ENCODE data around the gene FRMPD2. TPM values are rescaled to one million over a fixed set of nuclear protein-coding genes. Genes with fewer than 3 reads are reported as not detected.
"Not testable (repeated sequence)": the region's sequence is repeated elsewhere in the genome, so short reads cannot be mapped to it uniquely, and the experiment has no call there.

The FRMPD2 gene
- total RNA-seq, 1 donor from 2014 or later, result 3.4 TPM

DNA sequence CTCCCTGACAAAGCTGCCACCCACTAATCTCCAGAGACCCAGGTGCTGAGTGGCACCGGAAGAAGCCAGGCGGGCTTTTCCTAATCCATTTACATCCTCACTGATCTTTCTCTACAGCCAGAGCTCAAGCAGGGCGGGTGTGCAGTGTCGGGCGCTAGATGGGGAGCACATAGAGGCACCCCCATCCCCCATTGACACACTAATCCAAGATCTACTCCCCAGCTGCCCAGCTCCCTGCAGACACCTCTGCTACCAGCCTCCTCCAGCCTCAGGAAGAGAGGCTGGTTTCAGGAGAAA, 22.2 kb downstream of the FRMPD2 start:
- DNase-seq (ENCODE audit: low spot score), result no peak

- DNase-seq (ENCODE audit: low spot score), result peak; percentile 76
These were observed 22.8 kb downstream of the FRMPD2 start for GRCh38 chr10:48251525-48252353.

- DNase-seq (ENCODE audit: low spot score), result no peak
These were observed 23.4 kb downstream of the FRMPD2 start for GRCh38 chr10:48251152-48251524.

- no peak for DNase-seq (ENCODE audit: low spot score)
These were observed 24.6 kb downstream of the FRMPD2 start for GRCh38 chr10:48249763-48250351.

- no peak for DNase-seq (ENCODE audit: low spot score)
These were observed 25.3 kb downstream of the FRMPD2 start for GRCh38 chr10:48249004-48249762.

GRCh38 chr10:48248462-48248861, 26.0 kb downstream of the FRMPD2 start:
- no peak for DNase-seq (ENCODE audit: low spot score)

GRCh38 chr10:48247680-48248079, 26.8 kb downstream of the FRMPD2 start:
- no peak for DNase-seq (ENCODE audit: low spot score)

- DNase-seq (ENCODE audit: low spot score), result no peak
These were observed 28.0 kb downstream of the FRMPD2 start for GRCh38 chr10:48246501-48246900.

DNA sequence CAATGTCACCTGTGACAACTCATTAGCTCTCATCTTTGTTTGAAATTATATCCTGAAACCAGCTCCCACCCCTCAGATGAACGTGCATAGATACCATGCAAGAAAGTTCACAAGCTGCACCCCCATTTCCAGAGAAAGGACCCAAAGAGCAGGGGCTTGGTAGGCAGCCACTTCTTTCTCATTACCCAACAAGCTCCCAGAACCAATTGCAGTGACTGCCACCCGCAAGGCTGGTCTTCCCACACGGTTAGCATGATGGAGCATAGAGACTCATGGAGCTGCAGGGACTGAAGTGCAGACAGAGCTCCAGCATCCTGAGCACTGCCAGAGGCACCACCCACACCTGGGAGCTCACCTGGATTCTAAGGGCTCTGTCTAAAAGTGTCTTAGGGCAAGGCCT, 28.5 kb downstream of the FRMPD2 start:
- no peak for DNase-seq (ENCODE audit: low spot score)

GRCh38 chr10:48243921-48244320, 30.6 kb downstream of the FRMPD2 start:
- not testable (repeated sequence) for DNase-seq (ENCODE audit: low spot score)

GRCh38 chr10:48243487-48243886, 31.0 kb downstream of the FRMPD2 start:
- no peak for DNase-seq (ENCODE audit: low spot score)

DNA sequence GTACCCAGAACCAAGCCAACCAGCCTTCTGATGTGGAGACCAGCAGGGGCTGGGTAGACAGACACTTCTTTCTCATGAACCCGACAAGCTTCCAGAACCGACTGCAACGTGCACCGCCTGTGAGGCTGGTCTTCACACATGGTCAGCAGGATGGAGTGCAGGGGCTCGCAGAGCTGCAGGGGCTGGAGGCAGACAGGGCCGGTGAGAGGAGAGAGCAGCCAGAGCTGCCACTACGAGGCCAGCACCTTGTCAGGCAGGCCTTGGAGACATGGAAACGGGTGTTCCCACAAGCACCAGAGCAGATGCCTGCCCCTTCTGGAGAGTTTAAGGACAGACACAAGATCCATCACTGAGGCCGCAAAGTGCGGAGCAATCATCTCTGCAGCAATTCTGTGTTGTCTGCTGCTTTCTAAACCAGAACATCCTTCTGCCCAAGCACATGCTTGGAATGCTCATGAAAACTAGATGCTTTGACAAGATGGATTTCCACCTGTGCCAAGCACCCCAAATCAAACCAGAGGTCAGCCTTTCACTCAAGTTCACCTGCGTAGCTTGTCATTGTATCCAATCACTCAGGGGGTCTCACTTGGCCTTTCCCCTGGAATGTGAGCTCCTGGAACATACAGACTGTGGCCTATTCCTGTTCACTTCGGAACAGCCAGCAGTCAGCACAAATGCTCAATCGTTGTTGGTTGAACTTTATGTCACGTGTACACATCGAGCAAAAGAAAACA, 32.2 kb downstream of the FRMPD2 start:
- DNase-seq (ENCODE audit: low spot score), result no peak

DNA sequence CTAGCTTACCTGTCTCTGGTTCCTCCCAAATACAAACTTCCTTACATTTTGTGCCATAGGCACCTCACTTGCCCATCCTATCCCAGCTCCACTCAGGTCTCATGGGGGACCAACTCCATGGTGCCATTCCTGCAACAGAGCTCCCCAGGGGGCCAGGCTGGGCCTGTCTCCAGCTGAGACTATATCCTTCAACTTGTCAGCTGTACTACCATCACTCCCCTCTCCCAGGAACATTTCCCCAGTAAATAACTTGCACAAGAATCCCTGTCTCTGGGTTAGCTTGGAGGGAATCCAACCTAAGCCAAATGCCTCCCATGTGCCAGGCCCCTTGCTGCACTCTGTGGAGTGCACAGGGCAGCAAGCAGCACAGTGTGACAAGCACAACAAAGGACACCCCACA, 33.2 kb downstream of the FRMPD2 start:
- no peak for DNase-seq (ENCODE audit: low spot score)

- DNase-seq (ENCODE audit: low spot score), result no peak
These were observed 34.3 kb downstream of the FRMPD2 start for GRCh38 chr10:48240196-48240595.

- DNase-seq (ENCODE audit: low spot score), result no peak
These were observed 34.9 kb downstream of the FRMPD2 start for GRCh38 chr10:48239618-48240017.

GRCh38 chr10:48238826-48239520, 35.5 kb downstream of the FRMPD2 start:
- no peak for DNase-seq (ENCODE audit: low spot score)

DNA sequence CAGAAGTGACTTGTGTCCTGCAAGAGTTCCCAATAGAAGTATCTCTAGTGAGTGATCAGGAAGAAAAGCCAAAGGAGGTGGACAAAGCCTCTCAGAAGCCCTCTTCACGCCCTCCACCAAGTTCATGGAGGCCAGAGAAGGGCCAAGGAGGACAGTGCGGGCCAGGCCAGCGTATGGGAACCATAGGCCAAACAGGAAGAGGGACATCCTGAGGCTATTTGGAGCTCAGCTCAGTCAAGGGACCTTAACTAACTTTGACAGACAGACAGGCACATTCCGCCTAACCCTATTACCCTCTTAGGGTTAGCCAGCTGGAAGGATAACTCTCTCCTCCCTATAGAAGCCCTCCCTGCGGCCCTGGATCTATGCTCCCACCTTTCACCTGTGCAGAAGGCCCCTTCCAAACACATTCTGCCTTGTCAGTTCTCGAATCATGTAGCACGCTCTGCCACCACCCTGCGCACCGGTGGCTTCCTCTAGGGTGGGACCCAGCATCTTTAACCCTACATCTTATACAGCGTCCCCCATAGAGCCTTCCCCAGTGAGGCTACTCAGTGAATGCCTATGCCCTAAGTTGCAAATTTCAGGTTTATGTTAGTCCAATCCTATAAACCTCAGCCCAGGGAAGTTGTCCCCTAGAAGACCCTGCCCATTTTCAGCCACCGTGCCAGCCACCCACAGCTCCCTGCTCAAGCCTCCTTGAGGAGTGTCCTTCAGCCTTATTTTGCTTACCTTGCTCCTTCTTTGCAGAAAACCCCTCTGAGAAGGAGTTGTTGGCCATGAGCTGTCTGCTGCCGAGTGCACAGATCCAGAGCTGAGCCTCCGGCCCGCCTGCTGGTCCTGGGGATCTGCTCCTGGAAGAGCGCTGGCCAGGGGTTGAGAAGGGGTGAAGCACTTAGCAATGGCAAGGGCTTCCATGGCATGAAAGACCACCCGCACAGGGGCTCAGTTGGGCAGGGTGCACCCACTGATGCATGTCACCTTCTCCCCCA, 36.9 kb downstream of the FRMPD2 start:
- no peak for DNase-seq (ENCODE audit: low spot score)

DNA sequence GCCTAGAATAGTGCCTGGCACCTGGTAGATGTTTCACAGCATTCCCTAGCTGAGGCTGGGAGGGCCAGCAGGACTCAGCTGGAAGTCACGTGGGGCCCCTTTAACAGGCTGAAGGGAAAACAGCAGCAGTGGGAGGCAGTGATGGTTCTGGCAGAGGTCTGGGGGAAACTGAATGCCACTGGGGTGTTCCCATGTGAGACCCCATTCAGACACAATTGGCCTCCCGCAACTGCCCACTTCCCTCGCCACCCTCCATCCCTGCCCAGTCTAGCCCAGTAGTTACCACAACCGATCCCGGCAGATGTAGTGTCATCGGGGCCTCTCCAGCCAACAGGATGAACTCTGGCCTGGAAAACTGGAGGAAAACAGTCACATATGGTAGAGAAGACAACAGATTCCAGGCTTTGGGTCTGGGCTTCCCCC, 38.3 kb downstream of the FRMPD2 start:
- DNase-seq (ENCODE audit: low spot score), result peak; percentile 19

DNA sequence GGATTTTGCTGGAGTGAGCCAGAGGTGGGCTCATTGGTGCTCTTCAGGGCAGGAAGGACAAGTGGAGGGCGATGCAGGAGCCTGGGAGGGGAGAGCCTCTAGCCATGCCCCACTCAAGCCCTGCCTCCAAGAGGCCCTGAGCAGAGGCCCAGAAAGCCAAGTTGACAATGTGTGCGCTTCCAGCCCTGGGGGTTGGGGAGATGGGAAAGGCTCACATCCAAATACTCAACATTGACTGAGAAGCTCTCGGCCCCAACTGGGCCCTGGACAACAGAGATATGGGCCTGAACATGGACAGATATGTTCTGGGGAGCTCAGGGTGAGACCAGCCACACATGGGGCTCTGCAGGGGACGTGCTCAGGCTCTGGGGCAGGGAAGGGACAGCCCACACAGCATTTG, 39.0 kb downstream of the FRMPD2 start:
- DNase-seq (ENCODE audit: low spot score), result peak; percentile 14

GRCh38 chr10:48234787-48235186, 39.7 kb downstream of the FRMPD2 start:
- DNase-seq (ENCODE audit: low spot score), result no peak

Data from ureter (tissue), 1 donor.